T47D (cell line): Measurements from ENCODE around the gene CCDC92B.
A peak's percentile ranks its signal among the peaks of the same experiment; 100 is the strongest.

Experiments
- DNase-seq, 2 experiments: peaks; one replicate each; pipeline versions ENCODE4 v3.0.0 to v3.0.0-alpha.2; 2011 to 2012; ENCODE audit warnings: low read depth in 1 of 2, low spot score in 1 of 2
- JUND ChIP-seq: IDR thresholded peaks from 2 replicates; pipeline ENCODE4 v1.6.1; 2012; ENCODE audit warnings: low read depth
- in situ Hi-C: cut with HindIII; loops from 2 replicates; pipeline ENCODE4 v1.10.0; 2016; ENCODE audit warnings: low sequenced_read_pairs, low pct_unique_long_range_greater_than_20kb

Gene CCDC92B

DNA sequence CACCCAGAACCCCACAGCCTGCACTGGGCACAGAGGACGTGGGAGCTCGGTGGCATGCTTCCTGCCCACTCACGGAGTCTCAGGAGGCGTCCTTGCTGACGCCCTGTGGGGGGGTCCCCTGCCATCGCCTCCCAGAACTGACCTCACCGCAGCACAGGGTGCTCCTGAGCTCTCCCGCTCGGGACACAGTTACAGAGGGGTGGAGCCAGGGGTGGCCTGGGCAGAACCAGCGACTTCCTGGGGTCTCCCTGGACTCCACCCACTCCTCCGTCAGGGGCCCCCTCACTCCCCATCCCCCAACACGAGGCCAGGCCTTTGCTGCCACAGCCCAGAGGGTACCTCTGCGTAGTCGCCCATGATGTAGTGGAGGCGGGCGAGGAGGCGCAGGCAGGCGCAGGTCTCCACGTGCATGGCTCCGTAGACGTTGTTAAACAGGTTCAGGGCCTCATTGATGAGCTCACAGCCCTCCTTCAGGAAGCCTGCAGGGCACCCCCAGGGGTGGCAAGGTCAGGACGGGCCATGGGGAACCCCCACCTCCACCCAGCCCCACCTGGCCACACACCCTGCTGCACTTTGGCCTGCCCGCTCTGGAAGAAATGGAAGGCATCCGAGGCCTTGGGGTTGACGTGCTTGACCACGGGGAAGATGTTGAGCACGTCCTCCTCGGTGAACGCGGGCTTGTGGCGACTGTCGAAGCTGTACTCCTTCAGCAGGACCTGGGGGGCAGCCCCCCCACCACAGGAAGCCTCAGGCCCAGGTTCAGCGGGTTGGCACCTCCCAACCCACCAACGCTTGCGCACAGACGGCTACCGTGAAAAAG is 55.7 kb downstream of the CCDC92B start:
- no peak for DNase-seq
- no peak for TF ChIP-seq JUND
- in situ Hi-C loops: no loop called here

DNA sequence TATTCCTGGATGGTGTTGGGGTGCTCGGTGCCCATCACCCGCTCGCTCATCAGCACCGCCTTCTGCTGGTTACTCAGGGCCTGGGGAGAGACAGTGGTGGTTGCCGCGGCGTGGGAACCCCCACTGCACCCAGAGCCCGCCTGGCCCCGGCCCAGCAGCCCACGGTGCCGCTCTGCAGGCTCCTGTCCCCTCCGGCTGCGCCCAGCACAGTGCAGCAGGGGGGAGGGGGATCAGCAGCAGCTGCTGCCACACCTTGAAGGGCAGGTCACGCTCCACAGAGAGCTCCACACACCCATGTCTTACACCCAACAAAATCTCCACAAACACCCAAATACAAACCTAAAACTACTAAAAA is 56.7 kb downstream of the CCDC92B start:
- in situ Hi-C loops: no loop called here
- no peak for TF ChIP-seq JUND
- no peak for DNase-seq

- in situ Hi-C loops: no loop called here
- no peak for DNase-seq
- no peak for TF ChIP-seq JUND
Measured at GRCh38 chr17:2691965-2692780, 57.3 kb downstream of the CCDC92B start.

DNA sequence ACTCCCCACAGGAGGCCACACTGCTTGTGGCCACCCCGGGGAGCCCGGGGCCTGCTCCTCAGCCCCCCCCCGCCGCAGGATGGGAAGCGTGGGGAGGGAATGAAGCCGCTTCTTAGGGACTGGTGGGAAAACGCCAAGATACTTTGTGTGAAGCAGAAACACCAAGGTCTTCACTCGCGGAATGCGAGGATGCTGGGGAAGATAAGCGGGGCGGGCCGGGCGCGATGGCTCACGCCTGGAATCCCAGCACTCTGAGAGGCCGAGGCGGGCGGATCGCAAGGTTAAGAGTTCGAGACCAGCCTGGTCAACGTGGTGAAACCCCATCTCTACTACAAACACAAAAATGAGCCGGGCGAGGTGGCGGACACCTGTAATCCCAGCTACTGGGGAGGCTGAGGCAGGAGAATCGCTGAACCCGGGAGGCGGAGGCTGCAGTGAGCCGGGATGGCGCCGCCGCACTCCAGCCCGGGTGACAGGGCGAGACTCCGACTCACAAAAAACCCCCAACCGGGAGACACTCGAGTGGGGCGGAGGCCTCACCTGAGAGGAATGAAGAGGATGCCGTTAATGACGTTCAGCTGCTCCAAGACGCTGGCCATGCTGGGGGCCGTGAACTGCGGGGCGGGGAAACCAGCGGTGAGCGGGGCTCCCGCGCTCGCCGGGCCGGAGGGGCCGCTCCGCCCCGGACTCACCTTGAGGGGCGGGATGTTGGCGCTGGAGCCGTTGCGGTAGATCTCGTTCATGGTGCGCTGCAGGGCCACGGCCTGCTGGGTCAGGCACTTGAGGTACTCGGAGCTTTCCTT is 58.2 kb downstream of the CCDC92B start:
- in situ Hi-C loops: no loop called here
- TF ChIP-seq JUND: no peak

GRCh38 chr17:2690165-2691068 is 59.0 kb downstream of the CCDC92B start:
- no peak for DNase-seq
- no peak for TF ChIP-seq JUND
- in situ Hi-C loops: no loop called here

More for the DNA sequence above, 58.2 kb downstream of the CCDC92B start:
- DNase-seq: no peak

DNA sequence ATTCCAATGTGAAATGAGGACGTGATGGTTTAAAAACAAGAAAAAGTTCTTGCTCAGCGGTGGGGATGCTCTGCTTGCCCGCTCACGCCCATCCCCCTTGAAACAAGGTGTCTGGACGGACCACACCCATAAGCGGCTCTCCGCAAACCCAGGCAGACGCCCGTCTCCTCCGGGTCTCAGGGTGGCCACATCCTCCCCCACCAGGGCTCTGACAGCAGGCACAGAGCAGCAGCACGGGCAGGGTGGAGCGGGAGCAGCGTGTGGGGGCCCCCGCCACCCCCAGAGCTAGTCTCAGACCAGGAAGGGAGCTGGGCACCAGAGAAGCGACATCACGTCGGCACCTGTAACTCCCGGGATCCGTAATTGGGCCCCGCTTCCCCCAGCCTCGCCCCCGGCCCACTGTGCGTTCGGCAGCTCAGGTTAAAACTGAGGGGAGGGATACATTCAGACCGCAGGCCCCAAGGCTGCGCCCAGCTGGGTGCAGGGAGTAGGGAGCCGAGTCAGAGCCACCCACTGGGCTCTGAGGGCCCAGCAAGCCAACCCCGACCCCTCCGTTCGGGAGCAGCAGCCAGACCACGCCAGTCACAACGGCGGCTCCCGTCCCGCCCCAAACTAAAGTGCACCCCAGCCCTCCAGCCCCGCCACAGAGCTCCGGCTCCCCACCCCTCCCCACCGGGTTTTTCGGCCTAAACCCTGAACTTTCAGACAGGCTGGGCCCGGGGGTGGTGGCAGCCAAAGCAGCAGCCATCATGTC is 59.9 kb downstream of the CCDC92B start:
- in situ Hi-C loops: no loop called here
- DNase-seq: no peak

GRCh38 chr17:2688351-2689342 is 60.8 kb downstream of the CCDC92B start:
- no peak for DNase-seq

More for the DNA sequence above, 59.9 kb downstream of the CCDC92B start:
- no peak for TF ChIP-seq JUND

DNA sequence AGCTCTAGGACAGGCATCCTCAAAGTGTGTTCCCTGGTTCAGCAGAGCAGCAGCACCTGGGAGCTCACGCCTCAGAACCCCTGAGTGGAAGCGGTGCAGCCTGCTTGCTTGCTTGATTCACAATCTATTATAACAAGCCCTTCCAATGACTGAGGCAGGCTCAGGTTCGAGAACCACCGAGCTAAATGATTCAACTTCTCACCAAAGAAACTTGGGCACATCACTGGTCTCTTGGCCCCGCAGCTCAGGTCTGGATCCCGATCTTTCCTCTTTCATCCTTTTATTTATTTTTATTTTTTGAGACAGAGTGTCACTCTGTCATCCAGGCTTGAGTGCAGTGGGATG is 62.4 kb downstream of the CCDC92B start:
- no peak for DNase-seq
- in situ Hi-C loops: no loop called here
- TF ChIP-seq JUND: no peak

More at GRCh38 chr17:2688351-2689342, 60.8 kb downstream of the CCDC92B start:
- in situ Hi-C loops: no loop called here
- TF ChIP-seq JUND: no peak

DNA sequence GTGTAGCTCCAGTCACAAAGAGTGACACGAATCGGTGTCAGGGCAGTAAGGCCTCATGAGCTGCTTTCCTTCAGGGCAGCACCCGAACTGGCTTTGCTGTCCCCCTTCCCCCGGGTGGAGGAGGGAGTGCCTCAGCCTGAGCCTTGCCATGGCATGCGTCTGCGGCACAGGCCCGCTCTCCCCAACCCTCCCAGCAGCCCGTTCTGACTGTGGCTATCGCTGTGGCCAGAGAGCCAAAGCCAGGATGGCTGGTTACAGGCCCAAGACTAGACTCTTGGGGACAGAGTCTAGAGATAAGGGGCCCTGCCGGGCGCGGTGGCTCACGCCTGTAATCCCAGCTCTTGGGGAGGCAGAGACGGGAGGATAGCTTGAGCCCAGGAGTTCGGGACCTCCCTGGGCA is 63.8 kb downstream of the CCDC92B start:
- DNase-seq: no peak
- in situ Hi-C loops: no loop called here
- TF ChIP-seq JUND: no peak

DNA sequence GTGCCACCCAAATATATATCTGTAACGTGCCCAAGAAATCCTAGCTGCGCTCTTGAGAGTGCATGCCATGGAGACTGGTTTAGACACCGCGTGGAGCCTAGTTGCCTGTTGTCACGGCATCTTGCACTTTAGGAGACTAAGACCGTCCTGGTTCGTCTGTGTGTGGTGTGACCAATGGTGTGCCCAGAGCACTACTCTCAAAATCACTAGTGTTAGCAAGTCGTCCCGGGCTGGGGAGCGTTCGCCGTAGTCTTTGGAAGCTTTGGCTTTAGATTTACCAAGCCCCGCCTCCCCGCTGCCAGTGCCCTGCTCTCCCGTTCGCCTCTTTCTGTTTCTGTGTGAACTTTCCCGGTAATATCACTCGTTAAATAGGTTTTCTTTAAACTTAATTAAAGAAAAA is 64.9 kb downstream of the CCDC92B start:
- no peak for TF ChIP-seq JUND
- in situ Hi-C loops: no loop called here
- no peak for DNase-seq

GRCh38 chr17:2683912-2684311 is 65.5 kb downstream of the CCDC92B start:
- in situ Hi-C loops: no loop called here
- TF ChIP-seq JUND: no peak
- DNase-seq: peak in 1 of 2 experiments; percentile 70
